ENCODE data around the gene VWA1. TPM values are rescaled to one million over a fixed set of nuclear protein-coding genes. Genes with fewer than 3 reads are reported as not detected.

VWA1 gene
- total and polyA plus RNA-seq, 3 experiments from 2014 or later = 0.31 TPM; not detected in 2

- H3K27ac ChIP-seq (ENCODE audit: low read depth, low read length) = no peak overlapping the region
- no peaks in the 10 kb centered on the region for H3K9me3 Mint-ChIP-seq
- CTCF ChIA-PET = no interaction called here
- H3K36me3 Mint-ChIP-seq = no peaks in the 10 kb centered on the region
- H3K9me3 ChIP-seq (ENCODE audit: low read length) = no peaks in the 10 kb centered on the region
- peaks cover 0 to 10% (median 0%) of the 10 kb centered on the region in 3 donors for H3K4me1 Mint-ChIP-seq
- H3K27me3 Mint-ChIP-seq = peaks cover 19 to 25% of the 10 kb centered on the region in 2 donors
- H3K27me3 ChIP-seq (ENCODE audit: insufficient read depth, low read length, poor library complexity, severe bottlenecking) = no peaks in the 10 kb centered on the region
- no peak for DNase-seq
- POLR2A ChIA-PET = no interaction called here
- H3K4me3 Mint-ChIP-seq = no peak overlapping the region
- H3K36me3 ChIP-seq (ENCODE audit: insufficient read depth, low read length) = no peaks in the 10 kb centered on the region
- no peak overlapping the region for H3K4me3 ChIP-seq (ENCODE audit: low read length)
- no peak overlapping the region for H3K27ac Mint-ChIP-seq
- H3K4me1 ChIP-seq (ENCODE audit: insufficient read depth, low read length) = no peaks in the 10 kb centered on the region
Measured at GRCh38 chr1:1422465-1423244, 12.8 kb upstream of the VWA1 start.

- Histone ChIP-seq H3K27ac (ENCODE audit: low read depth, low read length) (no peak overlapping the region), H3K36me3 (ENCODE audit: insufficient read depth, low read length) (no peaks in the 10 kb centered on the region), H3K9me3 (ENCODE audit: low read length) (no peaks in the 10 kb centered on the region), H3K27me3 (ENCODE audit: insufficient read depth, low read length, poor library complexity, severe bottlenecking) (no peaks in the 10 kb centered on the region), H3K4me1 (ENCODE audit: insufficient read depth, low read length) (no peaks in the 10 kb centered on the region), H3K4me3 (ENCODE audit: low read length) (no peak overlapping the region)
- ChIA-PET POLR2A (no interaction called here), CTCF (no interaction called here)
- peaks cover 0 to 10% (median under 1%) of the 10 kb centered on the region in 3 donors for H3K4me1 Mint-ChIP-seq
- no peak overlapping the region for H3K4me3 Mint-ChIP-seq
- H3K27ac Mint-ChIP-seq = no peak overlapping the region
- no peaks in the 10 kb centered on the region for H3K9me3 Mint-ChIP-seq
- no peak for DNase-seq
- H3K27me3 Mint-ChIP-seq = peaks cover 20 to 25% of the 10 kb centered on the region in 2 donors
- H3K36me3 Mint-ChIP-seq = no peaks in the 10 kb centered on the region
Measured at GRCh38 chr1:1423245-1423597, 12.3 kb upstream of the VWA1 start.

GRCh38 chr1:1424707-1425106 lies 10.8 kb upstream of the VWA1 start:
- DNase-seq = no peak
- Histone ChIP-seq H3K27ac (ENCODE audit: low read depth, low read length) (no peak overlapping the region), H3K9me3 (ENCODE audit: low read length) (no peaks in the 10 kb centered on the region), H3K4me3 (ENCODE audit: low read length) (no peak overlapping the region), H3K27me3 (ENCODE audit: insufficient read depth, low read length, poor library complexity, severe bottlenecking) (no peaks in the 10 kb centered on the region), H3K4me1 (ENCODE audit: insufficient read depth, low read length) (no peaks in the 10 kb centered on the region), H3K36me3 (ENCODE audit: insufficient read depth, low read length) (no peaks in the 10 kb centered on the region)
- H3K36me3 Mint-ChIP-seq = no peaks in the 10 kb centered on the region
- CTCF ChIA-PET = no interaction called here
- H3K4me1 Mint-ChIP-seq = peaks cover 3 to 13% (median 5%) of the 10 kb centered on the region in 3 donors
- H3K9me3 Mint-ChIP-seq = no peaks in the 10 kb centered on the region
- POLR2A ChIA-PET = no interaction called here
- peaks cover 30 to 35% of the 10 kb centered on the region in 2 donors for H3K27me3 Mint-ChIP-seq
- no peak overlapping the region for H3K27ac Mint-ChIP-seq
- H3K4me3 Mint-ChIP-seq = peak overlapping the region in 1 of 7 donors; percentile 60

- no peak overlapping the region for H3K27ac ChIP-seq (ENCODE audit: low read depth, low read length)
- no peak for DNase-seq
- peaks cover 3 to 13% (median 5%) of the 10 kb centered on the region in 3 donors for H3K4me1 Mint-ChIP-seq
- H3K36me3 Mint-ChIP-seq = no peaks in the 10 kb centered on the region
- H3K27ac Mint-ChIP-seq = peak overlapping the region in 1 of 8 donors; percentile 29
- ChIA-PET POLR2A (no interaction called here), CTCF (no interaction called here)
- no peaks in the 10 kb centered on the region for H3K9me3 ChIP-seq (ENCODE audit: low read length)
- H3K27me3 ChIP-seq (ENCODE audit: insufficient read depth, low read length, poor library complexity, severe bottlenecking) = no peaks in the 10 kb centered on the region
- H3K36me3 ChIP-seq (ENCODE audit: insufficient read depth, low read length) = no peaks in the 10 kb centered on the region
- H3K9me3 Mint-ChIP-seq = no peaks in the 10 kb centered on the region
- H3K4me1 ChIP-seq (ENCODE audit: insufficient read depth, low read length) = no peaks in the 10 kb centered on the region
- H3K4me3 Mint-ChIP-seq = no peak overlapping the region
- no peak overlapping the region for H3K4me3 ChIP-seq (ENCODE audit: low read length)
- peaks cover 31 to 40% of the 10 kb centered on the region in 2 donors for H3K27me3 Mint-ChIP-seq
Measured at GRCh38 chr1:1425426-1425752, 10.1 kb upstream of the VWA1 start.

DNA sequence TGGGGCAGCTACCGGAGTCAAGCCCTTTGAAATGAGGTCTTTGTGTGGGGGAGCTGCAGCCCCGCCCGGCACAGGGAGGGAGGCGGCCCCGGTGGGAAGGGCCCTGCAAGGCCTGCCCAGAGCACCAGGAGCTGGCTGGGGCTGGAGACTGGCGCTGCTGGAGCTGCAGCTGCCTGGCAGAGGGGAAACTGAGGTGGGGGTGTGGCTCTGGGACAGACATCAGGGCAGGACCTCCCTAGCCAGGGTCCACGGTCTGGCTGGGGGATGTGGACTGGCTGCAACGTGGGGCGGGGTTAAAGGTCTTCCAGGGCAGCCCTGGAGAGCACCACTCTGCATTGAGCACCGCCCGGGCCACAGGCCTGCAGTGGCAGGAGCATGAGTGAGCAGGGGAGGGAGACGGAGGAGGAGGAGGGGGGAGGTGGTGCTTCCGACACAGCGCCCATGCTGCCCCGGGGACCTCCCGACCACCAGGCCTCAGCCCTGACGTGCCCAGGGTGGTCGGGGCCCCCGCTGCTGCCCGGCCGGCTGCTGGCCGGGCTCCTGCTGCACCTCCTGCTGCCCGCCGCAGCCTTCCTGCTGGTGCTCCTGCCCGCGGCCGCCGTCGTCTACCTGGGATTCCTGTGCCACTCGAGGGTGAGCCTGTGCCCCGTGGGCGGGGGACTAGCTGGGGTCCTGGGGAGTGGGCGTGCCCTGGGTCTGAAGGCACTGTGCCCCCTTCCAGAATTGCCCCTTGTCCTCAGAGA lies 9.6 kb upstream of the VWA1 start:
- Histone ChIP-seq H3K4me1 (ENCODE audit: insufficient read depth, low read length) (no peaks in the 10 kb centered on the region), H3K27me3 (ENCODE audit: insufficient read depth, low read length, poor library complexity, severe bottlenecking) (no peaks in the 10 kb centered on the region), H3K36me3 (ENCODE audit: insufficient read depth, low read length) (no peaks in the 10 kb centered on the region), H3K27ac (ENCODE audit: low read depth, low read length) (no peak overlapping the region), H3K9me3 (ENCODE audit: low read length) (no peaks in the 10 kb centered on the region), H3K4me3 (ENCODE audit: low read length) (no peak overlapping the region)
- peak overlapping the region in 1 of 7 donors; percentile 48 for H3K4me3 Mint-ChIP-seq
- H3K27ac Mint-ChIP-seq = no peak overlapping the region
- ChIA-PET CTCF (no interaction called here), POLR2A (interaction anchor here (0.6 kb wide), 2 partner anchors 19 to 467 kb away, joined by 3 to 4 read pairs; partner anchors contain the start of genes MRPL20 and NOC2L)
- H3K27me3 Mint-ChIP-seq = peaks cover 31 to 40% of the 10 kb centered on the region in 2 donors
- H3K36me3 Mint-ChIP-seq = no peaks in the 10 kb centered on the region
- peaks cover 3 to 13% (median 5%) of the 10 kb centered on the region in 3 donors for H3K4me1 Mint-ChIP-seq
- DNase-seq = no peak
- no peaks in the 10 kb centered on the region for H3K9me3 Mint-ChIP-seq

GRCh38 chr1:1426496-1427105 lies 8.9 kb upstream of the VWA1 start:
- Mint-ChIP-seq H3K27me3 (peaks cover 31 to 40% of the 10 kb centered on the region in 2 donors), H3K4me1 (peaks cover 3 to 13% (median 5%) of the 10 kb centered on the region in 3 donors), H3K4me3 (peak overlapping the region in 1 of 7 donors; percentile 48), H3K27ac (no peak overlapping the region), H3K36me3 (no peaks in the 10 kb centered on the region), H3K9me3 (no peaks in the 10 kb centered on the region)
- Histone ChIP-seq H3K27me3 (ENCODE audit: insufficient read depth, low read length, poor library complexity, severe bottlenecking) (no peaks in the 10 kb centered on the region), H3K9me3 (ENCODE audit: low read length) (no peaks in the 10 kb centered on the region), H3K36me3 (ENCODE audit: insufficient read depth, low read length) (no peaks in the 10 kb centered on the region), H3K27ac (ENCODE audit: low read depth, low read length) (no peak overlapping the region), H3K4me1 (ENCODE audit: insufficient read depth, low read length) (no peaks in the 10 kb centered on the region), H3K4me3 (ENCODE audit: low read length) (no peak overlapping the region)
- DNase-seq = no peak
- CTCF ChIA-PET = no interaction called here
- POLR2A ChIA-PET = interaction anchor here (0.6 kb wide), 2 partner anchors 20 to 468 kb away, joined by 3 to 4 read pairs; partner anchors contain the start of genes MRPL20 and NOC2L

GRCh38 chr1:1427106-1427819 lies 8.2 kb upstream of the VWA1 start:
- no peak overlapping the region for H3K27ac Mint-ChIP-seq
- no peaks in the 10 kb centered on the region for H3K36me3 Mint-ChIP-seq
- peaks cover 3 to 13% (median 5%) of the 10 kb centered on the region in 3 donors for H3K4me1 Mint-ChIP-seq
- Histone ChIP-seq H3K27me3 (ENCODE audit: insufficient read depth, low read length, poor library complexity, severe bottlenecking) (no peaks in the 10 kb centered on the region), H3K9me3 (ENCODE audit: low read length) (no peaks in the 10 kb centered on the region), H3K27ac (ENCODE audit: low read depth, low read length) (no peak overlapping the region), H3K4me1 (ENCODE audit: insufficient read depth, low read length) (no peaks in the 10 kb centered on the region), H3K4me3 (ENCODE audit: low read length) (no peak overlapping the region), H3K36me3 (ENCODE audit: insufficient read depth, low read length) (no peaks in the 10 kb centered on the region)
- ChIA-PET CTCF (no interaction called here), POLR2A (no interaction called here)
- no peak for DNase-seq
- no peak overlapping the region for H3K4me3 Mint-ChIP-seq
- H3K27me3 Mint-ChIP-seq = peaks cover 31 to 37% of the 10 kb centered on the region in 2 donors
- no peaks in the 10 kb centered on the region for H3K9me3 Mint-ChIP-seq

DNA sequence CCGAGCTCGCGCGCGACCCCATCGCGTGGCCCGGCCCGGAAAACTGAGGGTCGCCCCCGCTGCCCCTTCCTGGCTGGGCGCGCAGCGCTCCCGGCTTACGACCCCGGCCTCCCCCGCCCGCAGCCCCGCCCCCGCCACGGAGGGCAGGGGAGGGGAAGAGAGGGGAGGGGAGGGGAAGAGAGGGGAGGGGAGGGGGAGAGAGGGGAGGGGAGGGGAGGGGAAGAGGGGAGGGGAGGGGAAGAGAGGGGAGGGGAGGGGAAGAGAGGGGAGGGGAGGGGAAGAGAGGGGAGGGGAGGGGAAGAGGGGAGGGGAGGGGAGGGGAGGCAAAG lies 7.7 kb upstream of the VWA1 start:
- Mint-ChIP-seq H3K27ac (no peak overlapping the region), H3K4me1 (peaks cover 3 to 11% (median 5%) of the 10 kb centered on the region in 3 donors), H3K36me3 (no peaks in the 10 kb centered on the region), H3K27me3 (peaks cover 28 to 35% of the 10 kb centered on the region in 2 donors), H3K4me3 (no peak overlapping the region), H3K9me3 (no peaks in the 10 kb centered on the region)
- DNase-seq = no peak
- Histone ChIP-seq H3K27me3 (ENCODE audit: insufficient read depth, low read length, poor library complexity, severe bottlenecking) (no peaks in the 10 kb centered on the region), H3K4me1 (ENCODE audit: insufficient read depth, low read length) (no peaks in the 10 kb centered on the region), H3K9me3 (ENCODE audit: low read length) (no peaks in the 10 kb centered on the region), H3K4me3 (ENCODE audit: low read length) (no peak overlapping the region), H3K27ac (ENCODE audit: low read depth, low read length) (no peak overlapping the region), H3K36me3 (ENCODE audit: insufficient read depth, low read length) (no peaks in the 10 kb centered on the region)
- ChIA-PET CTCF (no interaction called here), POLR2A (no interaction called here)

Data from CD8-positive, alpha-beta memory T cell (primary cell).